GM12878 (cell line): ENCODE measurements around the gene KIF12. TPM values are rescaled to one million over a fixed set of nuclear protein-coding genes. Genes with fewer than 3 reads are reported as not detected.

Source experiments
- ATAC-seq: fragments of 200-7000 bp; cut with Tn5 transposase; 3 replicates; pipeline ENCODE4 v1.9.1; 2020; ENCODE audit warnings: mild to moderate bottlenecking, moderate library complexity
- BruUV-seq: library from RNA; stranded (reverse); fragments of 400-500 nt; replicated peaks from 2 replicates; lab custom pipeline; 2021; lab: Mats Ljungman, UMichigan
- CTCF ChIA-PET: fragments of 300-600 bp; sonication (Branson Sonifier 250); formaldehyde crosslinking; extraction: SDS; loops from one replicate; lab custom pipeline; 2021; ENCODE audit warnings: inconsistent platforms; lab: Yijun Ruan, JAX
- POLR2A ChIA-PET: fragments of 350-600 bp; formaldehyde crosslinking; extraction: SDS; loops from one replicate; lab custom pipeline; 2021; ENCODE audit warnings: inconsistent platforms; lab: Charles Lee
- RAD21 ChIA-PET: fragments of 300-600 bp; sonication (Branson Sonifier 250); formaldehyde crosslinking; loops from one replicate; lab custom pipeline; 2023; ENCODE audit warnings: antibody characterized with exemption; ENCODE audit not compliant: unreplicated experiment; lab: Charles Lee
- SMC1A ChIA-PET: fragments of 300-600 bp; sonication (Branson Sonifier 250); formaldehyde crosslinking; loops from one replicate; lab custom pipeline; 2023; ENCODE audit not compliant: unreplicated experiment, uncharacterized antibody; lab: Charles Lee
- DNase-seq: peaks from one replicate; pipeline ENCODE4 v3.0.0-alpha.2; 2011; ENCODE audit warnings: low read depth, low spot score
- FAIRE-seq: peaks from 3 replicates; lab custom pipeline; 2011; peaks lifted over from hg19 to GRCh38; lab: Jason Lieb, UNC
- H2AFZ ChIP-seq: 2 replicates; pipeline ENCODE4 v1.6.0; 2011; ENCODE audit warnings: low read depth, low read length, control low read depth; ENCODE audit not compliant: control insufficient read depth
- H3K27ac ChIP-seq: 2 replicates; pipeline ENCODE4 v1.5.1; 2011; ENCODE audit warnings: control low read depth; ENCODE audit not compliant: control insufficient read depth, insufficient read depth
- H3K27me3 ChIP-seq, 2 experiments: replicated peaks in 1 of 2; 2 replicates each; pipeline versions ENCODE4 v1.6.0 to v1.6.1; 2011; ENCODE audit warnings: low read length in 1 of 2; ENCODE audit not compliant: control insufficient read depth in 2 of 2, insufficient read depth in 2 of 2
- H3K36me3 ChIP-seq, 2 experiments: 2 replicates each; pipeline ENCODE4 v1.5.1; 2011; ENCODE audit warnings: low read length in 1 of 2; ENCODE audit not compliant: control insufficient read depth in 2 of 2, insufficient read depth in 2 of 2
- H3K4me1 ChIP-seq: 2 replicates; pipeline ENCODE4 v1.6.1; 2011; ENCODE audit warnings: mild to moderate bottlenecking, low read length, moderate library complexity, mixed read lengths; ENCODE audit not compliant: control insufficient read depth, insufficient read depth
- H3K4me2 ChIP-seq: 2 replicates; pipeline ENCODE4 v1.6.0; 2011; ENCODE audit warnings: control low read depth; ENCODE audit not compliant: control insufficient read depth, insufficient read depth
- H3K4me3 ChIP-seq: fragments of 200-600 bp; sonication (generic); 2 replicates; pipeline ENCODE4 v1.5.1; 2016
- H3K79me2 ChIP-seq: 2 replicates; pipeline ENCODE4 v1.6.0; 2011; ENCODE audit warnings: low read length; ENCODE audit not compliant: control insufficient read depth, insufficient read depth
- H3K9ac ChIP-seq: 2 replicates; pipeline ENCODE4 v1.8.0; 2011; ENCODE audit warnings: low read length, control low read depth, mixed read lengths; ENCODE audit not compliant: control insufficient read depth, insufficient read depth
- H3K9me3 ChIP-seq: replicated peaks from 3 replicates; pipeline ENCODE4 v1.5.1; 2011; ENCODE audit warnings: mild to moderate bottlenecking, low read length; ENCODE audit not compliant: control insufficient read depth, insufficient read depth
- H4K20me1 ChIP-seq: 2 replicates; pipeline ENCODE4 v1.6.0; 2011; ENCODE audit not compliant: control insufficient read depth, insufficient read depth
- CTCF ChIP-seq, 3 experiments: IDR thresholded peaks in 2 of 3; conservative IDR thresholded peaks in 1 of 3; 2 replicates each; pipeline ENCODE4 v1.5.1; 2011; ENCODE audit warnings: low read depth in 3 of 3, low read length in 3 of 3, mild to moderate bottlenecking in 3 of 3, control low read depth in 2 of 3, moderate library complexity in 2 of 3, inconsistent platforms in 1 of 3, mixed read lengths in 1 of 3; ENCODE audit not compliant: control insufficient read depth in 2 of 3, insufficient read depth in 1 of 3; ENCODE audit errors: extremely low read depth in 1 of 3
- NKRF ChIP-seq: fragments of 450-650 bp; conservative IDR thresholded peaks from 2 replicates; pipeline ENCODE4 v1.6.1; 2017; ENCODE audit warnings: mild to moderate bottlenecking, moderate library complexity
- NR2C1 ChIP-seq: fragments of 450-650 bp; IDR thresholded peaks from 2 replicates; pipeline ENCODE4 v1.6.1; 2017; ENCODE audit warnings: antibody characterized with exemption, mild to moderate bottlenecking, moderate library complexity
- RAD21 ChIP-seq: IDR thresholded peaks from 2 replicates; pipeline ENCODE4 v1.6.1; 2011; ENCODE audit warnings: mild to moderate bottlenecking, low read depth, low read length, moderate library complexity; ENCODE audit not compliant: insufficient read depth
- RAD51 ChIP-seq: fragments of 450-650 bp; IDR thresholded peaks from 2 replicates; pipeline ENCODE4 v1.6.1; 2016; ENCODE audit warnings: moderate library complexity, mild to moderate bottlenecking, inconsistent platforms
- SMC3 ChIP-seq: IDR thresholded peaks from 2 replicates; pipeline ENCODE4 v1.6.1; 2011; ENCODE audit warnings: low read length, improper control_type of control experiment, borderline replicate concordance
- SREBF2 ChIP-seq: IDR thresholded peaks from 2 replicates; pipeline ENCODE4 v1.6.1; 2012; ENCODE audit warnings: mild to moderate bottlenecking, low read length
- YY1 ChIP-seq: IDR thresholded peaks from 2 replicates; pipeline ENCODE4 v1.6.1; 2011; ENCODE audit warnings: low read depth, mild to moderate bottlenecking, low read length
- WGBS: methylation state at CpG from one replicate; pipeline ENCODE4 v1.1.6; 2016; ENCODE audit warnings: low lambda C conversion rate; ENCODE audit not compliant: insufficient replicate concordance, insufficient coverage; ENCODE audit errors: missing lambda C conversion rate; 5-methylcytosine and 5-hydroxymethylcytosine counted together
- in situ Hi-C: fragments of 300-500 bp; cut with MboI; formaldehyde crosslinking; loops from 9 replicates; pipeline ENCODE4 v1.14.3; 2018; ENCODE audit warnings: mixed read lengths
- intact Hi-C: fragments of 100-400 bp; cut with micrococcal nuclease; formaldehyde crosslinking; loops from one replicate; pipeline ENCODE4 v1.14.2; 2022; ENCODE audit not compliant: unreplicated experiment
- polyA plus RNA-seq, 11 experiments: library from polyadenylated mRNA; depleted of rRNA in 4 of 11; unstranded in 6 of 11; stranded (reverse) in 5 of 11; fragments of >200 nt; fragmentation: Nextera tagmentation in 4 of 11; fragmentation: Illumina TruSeq in 1 of 11; extraction: Ambion mirVana in 4 of 11; extraction: Trizol in 1 of 11; gene quantifications; 1 replicate in 1 of 11; 2 replicates in 10 of 11; pipeline versions ENCODE4 v1.2.1 to v1.2.3, GENCODE V29; 2011 to 2016; ENCODE audit warnings: inconsistent platforms in 2 of 11, missing spikeins in 2 of 11, low read depth in 1 of 11
- total RNA-seq, 4 experiments: library from RNA; depleted of rRNA in 3 of 4; stranded (reverse); fragments of >200 nt in 3 of 4; fragmentation: Illumina TruSeq in 1 of 4; extraction: Trizol in 1 of 4; gene quantifications; 2 replicates each; pipeline versions ENCODE4 v1.2.1 to v1.2.3, GENCODE V29; 2013 to 2021

The KIF12 gene
- total and polyA plus RNA-seq, 10 of the 15 experiments (the other 5 are each of a cell fraction or from before 2014, with no cell fraction given) = not detected

- FAIRE-seq = peak; percentile 98
Measured at GRCh38 chr9:114082017-114082762, 16.9 kb downstream of the KIF12 start.

More at GRCh38 chr9:114082017-114082762, 16.9 kb downstream of the KIF12 start:
- BruUV-seq = no TSS peak
- in situ Hi-C loops = loop anchor here (25.0 kb wide), 1 partner anchor 205 kb away; no protein-coding TSS in a partner anchor
- no peaks in the 10 kb centered on the region for H3K36me3 ChIP-seq
- no peaks in the 10 kb centered on the region for H4K20me1 ChIP-seq
- peak; percentile 25 for DNase-seq
- H3K4me1 ChIP-seq = no peaks in the 10 kb centered on the region
- CTCF ChIA-PET = interaction anchor here (0.6 to 4.3 kb wide), 22 partner anchors 13 to 1544 kb away, joined by 3 to 61 read pairs (median 4); no protein-coding TSS in a partner anchor
- POLR2A ChIA-PET = no interaction called here
- H3K27me3 ChIP-seq = peaks cover 0 to 5% of the 10 kb centered on the region in 2 experiments; a peak in 3 of 4 replicates
- H3K4me2 ChIP-seq = no peak overlapping the region
- H3K9me3 ChIP-seq = no peaks in the 10 kb centered on the region
- 18% methylated on average over 10 of the region's 10 CpGs for WGBS
- H2AFZ ChIP-seq = no peak overlapping the region
- peak; percentile 99 for ATAC-seq
- H3K27ac ChIP-seq = no peak overlapping the region
- no peak overlapping the region for H3K9ac ChIP-seq
- SMC1A ChIA-PET = interaction anchor here (0.7 to 2.2 kb wide), 7 partner anchors 11 to 230 kb away, joined by 3 to 8 read pairs (median 4); no protein-coding TSS in a partner anchor
- H3K79me2 ChIP-seq = no peaks in the 10 kb centered on the region
- intact Hi-C loops = loop anchor here (1.0 kb wide), 1 partner anchor 209 kb away; no protein-coding TSS in a partner anchor
- TF ChIP-seq SMC3 (peak; percentile 75), NR2C1 (no peak), YY1 (peak; percentile 56; the same call in 1 of the 2 replicates), CTCF (IDR thresholded peaks at IDR 0.05 in 2 of 3, conservative IDR thresholded peaks at IDR 0.05 in 1 of 3; ENCODE audit: control insufficient read depth in 2 of 3, extremely low read depth in 1 of 3, insufficient read depth in 1 of 3, low read depth in 3 of 3, low read length in 3 of 3) (peak; percentile 84 to 93 (median 87)), RAD51 (no peak), RAD21 (peak; percentile 67), SREBF2 (no peak), NKRF (no peak)
- RAD21 ChIA-PET = interaction anchor here (0.6 to 3.8 kb wide), 3 partner anchors 26 to 217 kb away, joined by 3 to 24 read pairs (median 3); no protein-coding TSS in a partner anchor
- no peak overlapping the region for H3K4me3 ChIP-seq
